ENCODE results near the gene OR52E8.

OR52E8 gene

GRCh38 chr11:5807580-5807979, 49.9 kb downstream of the OR52E8 start:
- DNase-seq: no peak

Data from fibroblast of skin of abdomen (primary cell).